K562 (cell line): Measurements from ENCODE around the gene KDM4C. TPM values are rescaled to one million over a fixed set of nuclear protein-coding genes. Genes with fewer than 3 reads are reported as not detected.

Experiments
- ATAC-seq: fragments of 200-7000 bp; cut with Tn5 transposase; 3 replicates; pipeline ENCODE4 v1.9.1; 2020; ENCODE audit warnings: moderate library complexity
- BruUV-seq: library from RNA; stranded (reverse); fragments of 400-500 nt; replicated peaks from 2 replicates; lab custom pipeline; 2021; lab: Mats Ljungman, UMichigan
- CTCF ChIA-PET: fragments of 300-600 bp; formaldehyde crosslinking; extraction: SDS; loops from one replicate; lab custom pipeline; 2021; ENCODE audit warnings: low intra/inter-chr PET ratio; lab: Yijun Ruan, JAX
- POLR2A ChIA-PET: fragments of 300-600, 350-650 bp; sonication (Branson Sonifier 250); formaldehyde crosslinking; extraction: SDS; loops from one replicate; lab custom pipeline; 2021; ENCODE audit warnings: antibody characterized with exemption, inconsistent platforms; lab: Yijun Ruan, JAX
- DNase-seq, 4 experiments: peaks; one replicate each; pipeline versions ENCODE4 v3.0.0 to v3.0.0-alpha.2; 2011 to 2018; ENCODE audit warnings: low spot score in 3 of 4, mixed read lengths in 3 of 4; ENCODE audit errors: extremely low read depth in 1 of 4
- FAIRE-seq: peaks from 2 replicates; lab custom pipeline; 2011; peaks lifted over from hg19 to GRCh38; lab: Jason Lieb, UNC
- H2AFZ ChIP-seq: 2 replicates; pipeline ENCODE4 v1.6.0; 2011; ENCODE audit warnings: low read depth, low read length, control low read depth, inconsistent platforms
- H3K27ac ChIP-seq: fragments of 200-600 bp; 3 replicates; pipeline ENCODE4 v1.8.0; 2011; ENCODE audit warnings: low read depth, mild to moderate bottlenecking, control low read depth, inconsistent platforms, low read length, moderate library complexity, mixed read lengths; ENCODE audit errors: extremely low read depth
- H3K27me3 ChIP-seq, 2 experiments: fragments of 300-600 bp in 1 of 2; 2 replicates in 1 of 2; 3 replicates in 1 of 2; pipeline versions ENCODE4 v1.6.0 to v1.8.0; 2011; ENCODE audit warnings: inconsistent platforms in 2 of 2, low read length in 2 of 2, mild to moderate bottlenecking in 1 of 2, mixed read lengths in 1 of 2, moderate library complexity in 1 of 2; ENCODE audit not compliant: control insufficient read depth in 2 of 2, insufficient read depth in 2 of 2
- H3K36me3 ChIP-seq: fragments of 300-600 bp; 3 replicates; pipeline ENCODE4 v1.8.0; 2011; ENCODE audit warnings: mild to moderate bottlenecking, low read length, inconsistent platforms; ENCODE audit not compliant: control insufficient read depth, insufficient read depth
- H3K4me1 ChIP-seq, 2 experiments: fragments of 200-600 bp in 1 of 2; replicated peaks in 1 of 2; 2 replicates in 1 of 2; 3 replicates in 1 of 2; pipeline versions ENCODE4 v1.5.1 to v1.8.0; 2011; ENCODE audit warnings: inconsistent platforms in 2 of 2, low read length in 2 of 2, mild to moderate bottlenecking in 1 of 2, mixed read lengths in 1 of 2, moderate library complexity in 1 of 2; ENCODE audit not compliant: control insufficient read depth in 2 of 2, insufficient read depth in 2 of 2
- H3K4me2 ChIP-seq: 2 replicates; pipeline ENCODE4 v1.6.1; 2011; ENCODE audit warnings: low read length, control low read depth, inconsistent platforms, mixed read lengths; ENCODE audit not compliant: insufficient read depth
- H3K4me3 ChIP-seq: fragments of 200-600 bp; sonication (generic), shearing (Covaris generic); 2 replicates; pipeline ENCODE4 v1.5.1; 2016; ENCODE audit warnings: control low read depth, inconsistent platforms
- H3K79me2 ChIP-seq: fragments of 200-600 bp; 3 replicates; pipeline ENCODE4 v1.8.0; 2011; ENCODE audit warnings: low read length, inconsistent platforms; ENCODE audit not compliant: control insufficient read depth, insufficient read depth
- H3K9ac ChIP-seq, 2 experiments: 2 replicates each; pipeline versions ENCODE4 v1.6.0 to v1.6.1; 2011; ENCODE audit warnings: low read depth in 2 of 2, low read length in 2 of 2, control low read depth in 1 of 2, inconsistent platforms in 1 of 2, mild to moderate bottlenecking in 1 of 2, mixed read lengths in 1 of 2; ENCODE audit not compliant: insufficient read depth in 1 of 2
- H3K9me1 ChIP-seq: one replicate; pipeline ENCODE4 v1.6.0; 2011; ENCODE audit warnings: inconsistent platforms, mild to moderate bottlenecking, low read length, moderate library complexity; ENCODE audit not compliant: control insufficient read depth, insufficient read depth
- H3K9me3 ChIP-seq: replicated peaks from 2 replicates; pipeline ENCODE4 v1.5.1; 2011; ENCODE audit warnings: low read depth, low read length, inconsistent platforms; ENCODE audit not compliant: control insufficient read depth, insufficient read depth
- H4K20me1 ChIP-seq: replicated peaks from 2 replicates; pipeline ENCODE4 v1.6.1; 2011; ENCODE audit warnings: low read length, inconsistent platforms, mixed read lengths; ENCODE audit not compliant: control insufficient read depth, insufficient read depth
- ATF4 ChIP-seq: fragments of 450-650 bp; formaldehyde crosslinking; IDR thresholded peaks from 2 replicates; pipeline ENCODE4 v1.4.0; 2022; ENCODE audit warnings: mild to moderate bottlenecking, moderate library complexity
- BCOR ChIP-seq: fragments of 450-650 bp; IDR thresholded peaks from 2 replicates; pipeline ENCODE4 v1.6.1; 2016
- BMI1 ChIP-seq: fragments of 150-350 bp; IDR thresholded peaks from 2 replicates; pipeline ENCODE4 v1.6.1; 2014; ENCODE audit warnings: low read length
- GABPA ChIP-seq: fragments of 200-800 bp; sonication (Bioruptor generic); conservative IDR thresholded peaks from 2 replicates; pipeline ENCODE4 v1.6.1; 2016; ENCODE audit warnings: low read depth, missing genetic modification characterization, missing compliant biosample characterization
- HINFP ChIP-seq: fragments of 450-650 bp; conservative IDR thresholded peaks from 2 replicates; pipeline ENCODE4 v1.6.1; 2016; ENCODE audit warnings: missing genetic modification characterization, low read depth, mild to moderate bottlenecking, control low read depth, missing compliant biosample characterization
- MEF2A ChIP-seq: IDR thresholded peaks from 2 replicates; pipeline ENCODE4 v1.6.1; 2011; ENCODE audit warnings: low read depth, mild to moderate bottlenecking, low read length, moderate library complexity; ENCODE audit not compliant: control insufficient read depth
- PBX2 ChIP-seq, 2 experiments: IDR thresholded peaks in 1 of 2; conservative IDR thresholded peaks in 1 of 2; 2 replicates each; pipeline ENCODE4 v1.6.1; 2016; ENCODE audit warnings: low read depth in 2 of 2, mild to moderate bottlenecking in 1 of 2, missing compliant biosample characterization in 1 of 2, missing genetic modification characterization in 1 of 2, moderate library complexity in 1 of 2
- RBBP5 ChIP-seq: fragments of 200-600 bp; sonication (generic); IDR thresholded peaks from 2 replicates; pipeline ENCODE4 v1.6.1; 2012; ENCODE audit warnings: borderline replicate concordance, mild to moderate bottlenecking, low read length, control low read depth, inconsistent platforms; ENCODE audit not compliant: insufficient read depth, poor library complexity, severe bottlenecking
- TCF7 ChIP-seq: sonication (generic); IDR thresholded peaks from 2 replicates; pipeline ENCODE4 v1.6.1; 2016; ENCODE audit warnings: antibody characterized with exemption, borderline replicate concordance
- ZNF655 ChIP-seq: fragments of 250-450 bp; sonication (Bioruptor Pico); IDR thresholded peaks from 2 replicates; pipeline ENCODE4 v1.5.0; 2021
- WGBS: fragments of 100-300 bp; shearing (Covaris generic); methylation state at CpG from one replicate; pipeline ENCODE4 v1.1.6; 2016; ENCODE audit warnings: low coverage, mixed read lengths; ENCODE audit not compliant: insufficient coverage; ENCODE audit errors: missing lambda C conversion rate; 5-methylcytosine and 5-hydroxymethylcytosine counted together
- in situ Hi-C: fragments of 300-500 bp; cut with MboI; formaldehyde crosslinking; loops from 4 replicates; pipeline ENCODE4 v1.15.0; 2018; ENCODE audit warnings: inconsistent platforms, mixed read lengths
- intact Hi-C: fragments of 100-400 bp; cut with micrococcal nuclease; formaldehyde crosslinking; loops from 2 replicates; pipeline ENCODE4 v1.14.2; 2022
- polyA plus RNA-seq, 8 experiments: library from polyadenylated mRNA; depleted of rRNA in 4 of 8; stranded (reverse) in 5 of 8; unstranded in 3 of 8; fragments of >200 nt; fragmentation: Nextera tagmentation in 2 of 8; fragmentation: Illumina TruSeq in 1 of 8; extraction: Ambion mirVana in 2 of 8; extraction: Trizol in 1 of 8; gene quantifications; 2 replicates each; pipeline versions ENCODE4 v1.2.1 to v1.2.3, GENCODE V29; 2011 to 2014; ENCODE audit warnings: inconsistent platforms in 1 of 8, missing spikeins in 1 of 8
- total RNA-seq, 7 experiments: library from RNA; depleted of rRNA in 6 of 7; stranded (reverse); fragments of >200 nt in 6 of 7; fragmentation: Illumina TruSeq in 2 of 7; extraction: Trizol in 2 of 7; gene quantifications; 2 replicates each; pipeline versions ENCODE4 v1.2.1 to v1.2.3, GENCODE V29; 2011 to 2021; ENCODE audit warnings: low replicate concordance in 1 of 7

Gene KDM4C
- total and polyA plus RNA-seq, 9 of the 15 experiments (the other 6 are each of a cell fraction or from before 2014, with no cell fraction given): 5.4 to 17.0 (median 12.6) TPM

- no peak for TF ChIP-seq GABPA (tag)
- TF ChIP-seq TCF7: no peak
- no peak for TF ChIP-seq ZNF655 (CRISPR knock-in tag)
- no peak for TF ChIP-seq ATF4 (CRISPR knock-in tag)
- TF ChIP-seq BCOR: no peak
- no peak for TF ChIP-seq HINFP (tag)
Observed at GRCh38 chr9:7081065-7081600, 323.4 kb downstream of the KDM4C start (continued).

- Histone ChIP-seq H3K4me1 (no peaks in the 10 kb centered on the region), H3K36me3 (0 out of 3 replicates have a peak, but pooled peaks cover 3% of the 10 kb centered on the region), H4K20me1 (no peaks in the 10 kb centered on the region), H3K79me2 (no peaks in the 10 kb centered on the region), H3K27ac (no peak overlapping the region), H3K4me2 (no peak overlapping the region), H3K9me3 (no peaks in the 10 kb centered on the region), H3K9ac (no peak overlapping the region), H2AFZ (no peak overlapping the region), H3K27me3 (no peaks in the 10 kb centered on the region), H3K9me1 (no peaks in the 10 kb centered on the region), H3K4me3 (no peak overlapping the region)
- ATAC-seq (no peak), DNase-seq (no peak), FAIRE-seq (no peak)
- no TSS peak for BruUV-seq
- CTCF ChIA-PET: no interaction called here
- WGBS: 100% methylated on average over 1 of the region's 1 CpG
- POLR2A ChIA-PET: no interaction called here
- in situ Hi-C loops (no loop called here), intact Hi-C loops (no loop called here)
- TF ChIP-seq MEF2A (no peak), RBBP5 (no peak), BMI1 (no peak), PBX2 (CRISPR knock-in tag; IDR thresholded peaks at IDR 0.05; ENCODE audit: low read depth) (no peak), PBX2 (tag; conservative IDR thresholded peaks at IDR 0.05; ENCODE audit: low read depth) (no peak)
Observed at GRCh38 chr9:7083192-7083591, 325.4 kb downstream of the KDM4C start.
